ENCODE results near the gene OR56A3. TPM values are rescaled to one million over a fixed set of nuclear protein-coding genes. Genes with fewer than 3 reads are reported as not detected.

OR56A3 gene
- total RNA-seq, 1 experiment from 2014 or later, result not detected

DNA sequence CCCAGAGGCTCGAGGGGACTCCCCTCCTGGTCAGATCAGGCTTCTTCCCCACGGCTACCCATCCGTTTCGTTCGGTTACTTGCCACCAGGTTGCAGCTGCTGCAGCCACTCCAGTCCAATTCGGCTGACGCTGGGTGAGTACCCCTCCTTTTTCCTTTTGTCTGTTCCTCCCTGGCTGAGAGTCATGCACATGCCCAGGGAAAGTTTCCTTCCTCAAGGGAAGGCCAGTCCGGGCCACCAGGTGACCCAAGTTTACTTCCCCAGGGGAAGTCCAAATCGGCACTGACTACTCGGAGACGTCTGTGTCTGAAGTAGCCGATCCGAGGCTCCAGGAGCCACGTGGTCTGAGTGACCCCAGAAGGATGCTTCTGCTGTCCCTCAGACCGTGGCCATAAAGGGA, 13.2 kb upstream of the OR56A3 start:
- H3K27me3 ChIP-seq (ENCODE audit: insufficient read depth, low read length), result peaks cover 7% of the 10 kb centered on the region; the same call in 1 of the 2 replicates
- H3K9me2 ChIP-seq (ENCODE audit: insufficient read depth), result no peaks in the 10 kb centered on the region
- H3K27ac ChIP-seq (ENCODE audit: low read depth, low read length), result no peak overlapping the region
- intact Hi-C loops (cut with micrococcal nuclease), result no loop called here
- H3K9ac ChIP-seq (ENCODE audit: low read length), result no peak overlapping the region
- ChIA-PET RAD21 (ENCODE audit: low non-redundant PET in 1 of 2, low total read pairs in 2 of 2, uncharacterized antibody in 2 of 2, unreplicated experiment in 2 of 2) (no interaction called here), CTCF (no interaction called here), POLR2A (no interaction called here)
- H2AFZ ChIP-seq (ENCODE audit: low read depth, low read length, poor library complexity, severe bottlenecking), result no peak overlapping the region
- H3K4me2 ChIP-seq (ENCODE audit: low read length), result no peak overlapping the region
- no peak for DNase-seq (ENCODE audit: low read depth, low spot score)
- TF ChIP-seq POLR2A (IDR thresholded peaks at IDR 0.05; ENCODE audit: borderline replicate concordance, extremely low read depth, insufficient read depth, insufficient read length) (no peak), YY1 (IDR thresholded peaks at IDR 0.05; ENCODE audit: extremely low read depth, insufficient replicate concordance, low read depth, low read length) (no peak), SP1 (IDR thresholded peaks at IDR 0.05; ENCODE audit: low read depth) (no peak), POLR2AphosphoS5 (IDR thresholded peaks at IDR 0.05; ENCODE audit: low read depth, low read length) (no peak), TCF7L2 (IDR thresholded peaks at IDR 0.05; ENCODE audit: borderline replicate concordance, extremely low read depth, insufficient read depth, insufficient read length) (no peak)
- TF ChIP-seq, protein P1, sequence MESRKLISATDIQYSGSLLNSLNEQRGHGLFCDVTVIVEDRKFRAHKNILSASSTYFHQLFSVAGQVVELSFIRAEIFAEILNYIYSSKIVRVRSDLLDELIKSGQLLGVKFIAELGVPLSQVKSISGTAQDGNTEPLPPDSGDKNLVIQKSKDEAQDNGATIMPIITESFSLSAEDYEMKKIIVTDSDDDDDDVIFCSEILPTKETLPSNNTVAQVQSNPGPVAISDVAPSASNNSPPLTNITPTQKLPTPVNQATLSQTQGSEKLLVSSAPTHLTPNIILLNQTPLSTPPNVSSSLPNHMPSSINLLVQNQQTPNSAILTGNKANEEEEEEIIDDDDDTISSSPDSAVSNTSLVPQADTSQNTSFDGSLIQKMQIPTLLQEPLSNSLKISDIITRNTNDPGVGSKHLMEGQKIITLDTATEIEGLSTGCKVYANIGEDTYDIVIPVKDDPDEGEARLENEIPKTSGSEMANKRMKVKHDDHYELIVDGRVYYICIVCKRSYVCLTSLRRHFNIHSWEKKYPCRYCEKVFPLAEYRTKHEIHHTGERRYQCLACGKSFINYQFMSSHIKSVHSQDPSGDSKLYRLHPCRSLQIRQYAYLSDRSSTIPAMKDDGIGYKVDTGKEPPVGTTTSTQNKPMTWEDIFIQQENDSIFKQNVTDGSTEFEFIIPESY (IDR thresholded peaks at IDR 0.05; ENCODE audit: extremely low read depth, insufficient replicate concordance, low read length), result no peak
- TF ChIP-seq, protein P2, sequence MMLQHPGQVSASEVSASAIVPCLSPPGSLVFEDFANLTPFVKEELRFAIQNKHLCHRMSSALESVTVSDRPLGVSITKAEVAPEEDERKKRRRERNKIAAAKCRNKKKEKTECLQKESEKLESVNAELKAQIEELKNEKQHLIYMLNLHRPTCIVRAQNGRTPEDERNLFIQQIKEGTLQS (IDR thresholded peaks at IDR 0.05), result no peak
- no TSS peak for BruUV-seq (replicated peaks)
- no peaks in the 10 kb centered on the region for H3K9me3 ChIP-seq (ENCODE audit: control insufficient read depth in 1 of 2, insufficient read depth in 1 of 2, low read depth in 1 of 2, low read length in 2 of 2)
- ATAC-seq, result no peak
- H3K79me2 ChIP-seq (ENCODE audit: insufficient read depth, low read length), result no peaks in the 10 kb centered on the region
- H3K4me3 ChIP-seq (replicated peaks in 1 of 2; ENCODE audit: low read depth in 1 of 2, low read length in 2 of 2), result no peak overlapping the region
- H4K20me1 ChIP-seq (ENCODE audit: insufficient read depth), result no peaks in the 10 kb centered on the region
- no peaks in the 10 kb centered on the region for H3K4me1 ChIP-seq (ENCODE audit: control insufficient read depth in 1 of 2, insufficient read depth in 2 of 2, low read length in 2 of 2)
- H3K36me3 ChIP-seq (ENCODE audit: control insufficient read depth in 1 of 2, insufficient read depth in 2 of 2, low read length in 2 of 2), result no peaks in the 10 kb centered on the region
